B cell (primary cell): Measurements from ENCODE around the gene NUP54. TPM values are rescaled to one million over a fixed set of nuclear protein-coding genes. Genes with fewer than 3 reads are reported as not detected.

ENCODE experiments used
- ATAC-seq: fragments of 200-7000 bp; cut with Tn5 transposase; one replicate; pipeline ENCODE4 v1.10.0; 2021; ENCODE audit warnings: low read depth, mild to moderate bottlenecking, moderate number of reproducible peaks, moderate library complexity
- CTCF ChIA-PET: fragments of 350-600 bp; sonication (Branson Sonifier 250); formaldehyde crosslinking; loops from one replicate; lab custom pipeline; 2021; ENCODE audit warnings: antibody characterized with exemption, inconsistent platforms; lab: Charles Lee
- POLR2A ChIA-PET: fragments of 350-600 bp; sonication (Branson Sonifier 250); formaldehyde crosslinking; loops from one replicate; lab custom pipeline; 2021; ENCODE audit warnings: antibody characterized with exemption; lab: Charles Lee
- DNase-seq: peaks from one replicate; pipeline ENCODE4 v3.0.0; 2013
- H2AFZ ChIP-seq: 2 replicates; pipeline ENCODE4 v1.6.1; 2012; ENCODE audit warnings: mild to moderate bottlenecking, low read depth, low read length; ENCODE audit not compliant: insufficient read depth, poor library complexity, severe bottlenecking
- H3K27ac ChIP-seq, 2 donors: 1 replicate in 1 of 2; 2 replicates in 1 of 2; pipeline ENCODE4 v1.5.1; 2012 to 2013; ENCODE audit warnings: low read length in 2 of 2, mild to moderate bottlenecking in 2 of 2, moderate library complexity in 1 of 2
- H3K27me3 ChIP-seq, 4 experiments: fragments of 200-600 bp in 1 of 4; sonication (generic) in 1 of 4; replicated peaks in 1 of 4; 1 replicate in 2 of 4; 2 replicates in 2 of 4; pipeline versions ENCODE4 v1.6.1 to v1.7.0; 2013 to 2016; ENCODE audit warnings: low read length in 3 of 4, mild to moderate bottlenecking in 2 of 4, mixed read lengths in 1 of 4, moderate library complexity in 1 of 4; ENCODE audit not compliant: insufficient read depth in 4 of 4, control insufficient read depth in 3 of 4; ENCODE audit errors: control extremely low read depth in 1 of 4
- H3K36me3 ChIP-seq, 2 experiments: replicated peaks in 1 of 2; 1 replicate in 1 of 2; 2 replicates in 1 of 2; pipeline versions ENCODE4 v1.6.1 to v1.7.1; 2013; ENCODE audit warnings: low read length in 1 of 2; ENCODE audit not compliant: insufficient read depth in 2 of 2, control insufficient read depth in 1 of 2; ENCODE audit errors: control extremely low read depth in 1 of 2, extremely low read depth in 1 of 2
- H3K4me1 ChIP-seq, 2 donors: fragments of 200-600 bp in 1 of 2; sonication (generic) in 1 of 2; 1 replicate in 1 of 2; 2 replicates in 1 of 2; pipeline versions ENCODE4 v1.5.1 to v1.6.1; 2013 to 2017; ENCODE audit warnings: low read length in 2 of 2; ENCODE audit not compliant: control insufficient read depth in 2 of 2, insufficient read depth in 2 of 2
- H3K4me2 ChIP-seq: replicated peaks from 2 replicates; pipeline ENCODE3; 2012; ENCODE audit warnings: mild to moderate bottlenecking, low read depth, low read length; ENCODE audit not compliant: poor library complexity, severe bottlenecking
- H3K4me3 ChIP-seq, 5 experiments: fragments of 200-600 bp in 1 of 5; sonication (generic) in 1 of 5; 1 replicate in 3 of 5; 2 replicates in 2 of 5; pipeline versions ENCODE4 v1.5.1 to v1.7.0; 2011 to 2016; ENCODE audit warnings: low read length in 4 of 5, mild to moderate bottlenecking in 4 of 5, low read depth in 2 of 5, control low read depth in 1 of 5, moderate library complexity in 1 of 5; ENCODE audit not compliant: insufficient read depth in 1 of 5; ENCODE audit errors: control extremely low read depth in 1 of 5, extremely low read depth in 1 of 5
- H3K79me2 ChIP-seq: fragments of 200-600 bp; sonication (generic); one replicate; pipeline ENCODE4 v1.6.0; 2016; ENCODE audit warnings: low read length; ENCODE audit not compliant: control insufficient read depth, insufficient read depth
- H3K9ac ChIP-seq: fragments of 200-600 bp; sonication (generic); 2 replicates; pipeline ENCODE4 v1.6.1; 2017; ENCODE audit warnings: mild to moderate bottlenecking, low read length, moderate library complexity
- H3K9me3 ChIP-seq, 3 donors: one replicate each; pipeline versions ENCODE4 v1.6.1 to v1.7.1; 2013; ENCODE audit warnings: low read length in 2 of 3; ENCODE audit not compliant: control insufficient read depth in 2 of 3, insufficient read depth in 1 of 3; ENCODE audit errors: control extremely low read depth in 1 of 3
- H4K20me1 ChIP-seq: 2 replicates; pipeline ENCODE4 v1.6.0; 2012; ENCODE audit warnings: mild to moderate bottlenecking, low read length; ENCODE audit not compliant: insufficient read depth, control insufficient read depth, poor library complexity, severe bottlenecking
- H3K27ac Mint-ChIP-seq: one replicate; pipeline ENCODE4 v1.8.0; 2021; ENCODE audit warnings: mixed read lengths
- H3K27me3 Mint-ChIP-seq: one replicate; pipeline ENCODE4 v1.8.0; 2021; ENCODE audit warnings: mixed read lengths
- H3K4me1 Mint-ChIP-seq: one replicate; pipeline ENCODE4 v1.8.0; 2021; ENCODE audit warnings: mixed read lengths
- H3K4me3 Mint-ChIP-seq: one replicate; pipeline ENCODE4 v1.8.0; 2021; ENCODE audit warnings: mixed read lengths
- H3K9me3 Mint-ChIP-seq: one replicate; pipeline ENCODE4 v1.8.0; 2022; ENCODE audit warnings: mixed read lengths; ENCODE audit not compliant: insufficient read depth
- EZH2 ChIP-seq: IDR thresholded peaks from 2 replicates; pipeline ENCODE4 v1.6.1; 2012; ENCODE audit warnings: borderline replicate concordance, low read depth, mild to moderate bottlenecking, moderate library complexity, low read length; ENCODE audit not compliant: insufficient read depth, poor library complexity, severe bottlenecking
- WGBS: methylation state at CpG from one replicate; pipeline ENCODE4 v1.1.5; 2013; ENCODE audit warnings: missing lambda C conversion rate; ENCODE audit not compliant: insufficient coverage; 5-methylcytosine and 5-hydroxymethylcytosine counted together
- intact Hi-C: fragments of 100-400 bp; cut with micrococcal nuclease; formaldehyde crosslinking; loops from one replicate; pipeline ENCODE4 v1.10.0; 2022
- polyA plus RNA-seq: library from polyadenylated mRNA; depleted of rRNA; stranded (reverse); fragments of >200 nt; gene quantifications from 2 replicates; pipeline ENCODE4 v1.2.3, GENCODE V29; 2012
- total RNA-seq, 2 donors: library from RNA; stranded (reverse); fragments of 120-200 nt in 1 of 2; gene quantifications; 1 replicate in 1 of 2; 2 replicates in 1 of 2; pipeline versions ENCODE4 v1.2.3 to v1.2.4, GENCODE V29; 2013 to 2022
- TF ChIP-seq, protein P1 (sequence below): fragments of 200-600 bp; IDR thresholded peaks from one replicate; pipeline ENCODE4 v1.8.0; 2022; ENCODE audit warnings: antibody characterized with exemption, mild to moderate bottlenecking

Gene NUP54
- total and polyA plus RNA-seq, 2 donors (not counting 1 experiment from before 2014, with no cell fraction given) = 17.4 to 71.4 TPM

DNA sequence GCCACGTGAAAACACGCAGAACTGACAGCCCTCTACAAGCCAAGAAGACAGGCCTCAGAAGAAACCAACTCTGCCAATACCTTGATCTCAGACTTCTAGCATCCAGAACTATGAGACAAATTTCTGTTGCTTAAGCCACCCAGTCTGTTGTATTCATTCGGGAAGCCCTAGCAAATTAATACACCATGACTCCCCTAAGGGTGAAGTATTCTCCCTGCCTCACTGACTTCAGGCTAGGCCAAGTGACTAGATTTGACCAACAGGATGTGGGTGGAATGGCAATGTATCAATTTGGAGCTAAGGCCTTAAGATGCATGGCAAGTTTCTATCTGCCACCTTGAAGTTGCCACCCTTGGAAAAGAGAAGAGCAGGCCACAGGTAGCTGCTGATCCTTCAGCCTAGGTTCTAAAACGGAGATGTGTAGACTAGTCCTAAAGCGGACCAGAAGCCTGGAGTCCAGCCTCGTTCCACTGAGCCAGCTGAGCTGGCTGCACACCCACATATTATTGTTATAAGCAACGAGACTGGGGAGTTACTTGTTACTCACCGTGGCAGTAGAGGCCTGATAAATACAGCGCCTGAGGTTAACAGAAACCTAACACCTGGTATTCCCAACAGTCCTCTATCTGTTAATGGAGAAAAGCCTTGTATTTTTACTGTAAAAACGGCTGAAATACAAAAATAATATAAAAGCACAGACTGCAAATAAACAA is 49.0 kb upstream of the NUP54 start:
- intact Hi-C loops = no loop called here
- no peak overlapping the region for H3K27ac ChIP-seq
- H3K79me2 ChIP-seq = peaks cover 32% of the 10 kb centered on the region
- Mint-ChIP-seq H3K4me1 (peaks cover 53% of the 10 kb centered on the region), H3K27ac (no peak overlapping the region), H3K4me3 (no peak overlapping the region), H3K27me3 (no peaks in the 10 kb centered on the region), H3K9me3 (no peaks in the 10 kb centered on the region)
- 93% methylated on average over 3 of the region's 10 CpGs for WGBS
- H4K20me1 ChIP-seq = no peaks in the 10 kb centered on the region
- ChIA-PET POLR2A (no interaction called here), CTCF (interaction anchor here (1.3 kb wide), 1 partner anchor 17 kb away, joined by 5 read pairs; no protein-coding TSS in a partner anchor)
- H3K9ac ChIP-seq = no peak overlapping the region
- no peaks in the 10 kb centered on the region for H3K27me3 ChIP-seq
- ATAC-seq (no peak), DNase-seq (no peak)
- TF ChIP-seq, protein P1, sequence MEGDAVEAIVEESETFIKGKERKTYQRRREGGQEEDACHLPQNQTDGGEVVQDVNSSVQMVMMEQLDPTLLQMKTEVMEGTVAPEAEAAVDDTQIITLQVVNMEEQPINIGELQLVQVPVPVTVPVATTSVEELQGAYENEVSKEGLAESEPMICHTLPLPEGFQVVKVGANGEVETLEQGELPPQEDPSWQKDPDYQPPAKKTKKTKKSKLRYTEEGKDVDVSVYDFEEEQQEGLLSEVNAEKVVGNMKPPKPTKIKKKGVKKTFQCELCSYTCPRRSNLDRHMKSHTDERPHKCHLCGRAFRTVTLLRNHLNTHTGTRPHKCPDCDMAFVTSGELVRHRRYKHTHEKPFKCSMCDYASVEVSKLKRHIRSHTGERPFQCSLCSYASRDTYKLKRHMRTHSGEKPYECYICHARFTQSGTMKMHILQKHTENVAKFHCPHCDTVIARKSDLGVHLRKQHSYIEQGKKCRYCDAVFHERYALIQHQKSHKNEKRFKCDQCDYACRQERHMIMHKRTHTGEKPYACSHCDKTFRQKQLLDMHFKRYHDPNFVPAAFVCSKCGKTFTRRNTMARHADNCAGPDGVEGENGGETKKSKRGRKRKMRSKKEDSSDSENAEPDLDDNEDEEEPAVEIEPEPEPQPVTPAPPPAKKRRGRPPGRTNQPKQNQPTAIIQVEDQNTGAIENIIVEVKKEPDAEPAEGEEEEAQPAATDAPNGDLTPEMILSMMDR = no peak
- no peak for TF ChIP-seq EZH2
- peaks cover 4 to 24% of the 10 kb centered on the region in 2 experiments for H3K36me3 ChIP-seq
- H2AFZ ChIP-seq = no peak overlapping the region
- H3K4me2 ChIP-seq = no peak overlapping the region
- H3K4me1 ChIP-seq = peaks cover 50 to 54% of the 10 kb centered on the region in 2 donors
- no peak overlapping the region for H3K4me3 ChIP-seq
- H3K9me3 ChIP-seq = peaks cover 0 to 11% (median 0%) of the 10 kb centered on the region in 3 donors

DNA sequence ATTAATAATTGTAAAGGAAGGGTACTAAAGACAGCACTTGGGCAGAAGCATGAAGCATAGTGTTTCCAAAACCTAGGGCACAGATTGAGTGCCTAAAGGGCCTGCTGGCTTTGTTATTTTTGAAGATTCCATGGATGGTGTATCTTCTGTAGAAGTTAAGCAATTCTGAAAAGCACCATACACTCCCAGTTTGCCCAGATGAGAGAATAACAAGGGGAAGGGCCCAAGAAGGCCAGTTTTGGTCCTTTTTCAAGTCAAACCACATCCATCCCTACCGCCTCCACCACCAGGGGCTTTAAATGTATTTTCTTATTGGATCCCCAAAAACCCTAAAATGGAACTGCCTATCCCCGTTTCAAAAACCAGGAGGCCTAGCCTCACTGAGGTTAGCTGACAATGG is 48.2 kb upstream of the NUP54 start:
- H3K36me3 ChIP-seq = peaks cover 4 to 25% of the 10 kb centered on the region in 2 experiments
- CTCF ChIA-PET = interaction anchor here (1.3 kb wide), 1 partner anchor 16 kb away, joined by 5 read pairs; no protein-coding TSS in a partner anchor
- H3K4me3 ChIP-seq = no peak overlapping the region
- Mint-ChIP-seq H3K9me3 (no peaks in the 10 kb centered on the region), H3K4me1 (peaks cover 53% of the 10 kb centered on the region), H3K27me3 (no peaks in the 10 kb centered on the region), H3K4me3 (no peak overlapping the region), H3K27ac (no peak overlapping the region)
- H3K9me3 ChIP-seq = peaks cover 0 to 11% (median 0%) of the 10 kb centered on the region in 3 donors
- no peak overlapping the region for H3K27ac ChIP-seq
- H2AFZ ChIP-seq = no peak overlapping the region
- TF ChIP-seq, protein P1 = no peak
- TF ChIP-seq EZH2 = no peak
- intact Hi-C loops = no loop called here
- H3K9ac ChIP-seq = no peak overlapping the region
- ATAC-seq (no peak), DNase-seq (no peak)
- no peak overlapping the region for H3K4me2 ChIP-seq
- 100% methylated on average over 2 of the region's 2 CpGs for WGBS
- H3K4me1 ChIP-seq = peaks cover 50 to 54% of the 10 kb centered on the region in 2 donors
- peaks cover 32% of the 10 kb centered on the region for H3K79me2 ChIP-seq
- H4K20me1 ChIP-seq = no peaks in the 10 kb centered on the region
- POLR2A ChIA-PET = no interaction called here
- H3K27me3 ChIP-seq = no peaks in the 10 kb centered on the region
